Bronchial epithelial cell (primary cell): ENCODE measurements around the gene BPIFB4. TPM values are rescaled to one million over a fixed set of nuclear protein-coding genes. Genes with fewer than 3 reads are reported as not detected.

Experiments used
- DNase-seq: peaks from one replicate; pipeline ENCODE4 v3.0.0-alpha.2; 2010; ENCODE audit warnings: low read depth
- FAIRE-seq: peaks from 2 replicates; lab custom pipeline; 2011; peaks lifted over from hg19 to GRCh38; lab: Jason Lieb, UNC
- H3K27me3 ChIP-seq: 2 replicates; pipeline ENCODE4 v1.5.1; 2011; ENCODE audit warnings: low read length; ENCODE audit not compliant: control insufficient read depth, insufficient read depth
- H3K36me3 ChIP-seq: 2 replicates; pipeline ENCODE4 v1.5.1; 2011; ENCODE audit warnings: low read length; ENCODE audit not compliant: control insufficient read depth, insufficient read depth
- H3K4me3 ChIP-seq: 2 replicates; pipeline ENCODE4 v1.5.1; 2011; ENCODE audit warnings: mild to moderate bottlenecking, low read depth, low read length, control low read depth
- CTCF ChIP-seq: IDR thresholded peaks from 2 replicates; pipeline ENCODE4 v1.5.1; 2011; ENCODE audit warnings: mild to moderate bottlenecking, moderate library complexity, low read length, control low read depth, inconsistent platforms; ENCODE audit not compliant: insufficient read depth, severe bottlenecking
- total RNA-seq: library from RNA; depleted of rRNA; stranded (reverse); fragments of >200 nt; gene quantifications from 2 replicates; pipeline ENCODE4 v1.2.1, GENCODE V29; 2014

BPIFB4 gene
- total RNA-seq, 1 donor from 2014 or later, result not detected

DNA sequence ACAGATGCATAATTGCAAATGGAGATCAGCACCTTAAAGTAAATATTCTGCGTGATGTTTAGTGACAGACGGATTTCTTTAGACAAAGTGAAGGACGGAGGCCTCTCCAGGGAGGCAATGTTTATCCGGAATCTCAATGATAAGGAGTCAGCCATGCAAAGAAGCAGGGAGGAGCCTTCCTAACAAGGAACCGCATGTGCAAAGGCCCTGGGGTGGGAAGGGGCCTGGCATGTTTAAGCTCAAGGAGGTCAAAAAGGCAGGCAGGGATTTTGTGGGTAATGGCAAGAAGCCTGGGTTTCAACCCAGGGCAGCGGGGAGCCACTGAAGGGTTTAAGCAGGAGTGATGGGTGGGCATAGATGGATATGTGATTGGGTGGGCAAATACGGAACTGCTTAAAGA lies 25.1 kb upstream of the BPIFB4 start:
- FAIRE-seq, result no peak
- H3K27me3 ChIP-seq, result peaks cover 2% of the 10 kb centered on the region
- H3K36me3 ChIP-seq, result no peaks in the 10 kb centered on the region
- no peak for DNase-seq
- TF ChIP-seq CTCF, result no peak
- no peak overlapping the region for H3K4me3 ChIP-seq

GRCh38 chr20:33054791-33055190 lies 24.7 kb upstream of the BPIFB4 start:
- no peak for DNase-seq
- Histone ChIP-seq H3K36me3 (no peaks in the 10 kb centered on the region), H3K27me3 (peaks cover 2% of the 10 kb centered on the region), H3K4me3 (no peak overlapping the region)
- no peak for TF ChIP-seq CTCF
- FAIRE-seq, result no peak

- no peak for DNase-seq
- H3K27me3 ChIP-seq, result peaks cover 2% of the 10 kb centered on the region
- no peaks in the 10 kb centered on the region for H3K36me3 ChIP-seq
- FAIRE-seq, result no peak
- H3K4me3 ChIP-seq, result no peak overlapping the region
- TF ChIP-seq CTCF, result no peak
Observed at GRCh38 chr20:33059136-33059535, 20.3 kb upstream of the BPIFB4 start.

DNA sequence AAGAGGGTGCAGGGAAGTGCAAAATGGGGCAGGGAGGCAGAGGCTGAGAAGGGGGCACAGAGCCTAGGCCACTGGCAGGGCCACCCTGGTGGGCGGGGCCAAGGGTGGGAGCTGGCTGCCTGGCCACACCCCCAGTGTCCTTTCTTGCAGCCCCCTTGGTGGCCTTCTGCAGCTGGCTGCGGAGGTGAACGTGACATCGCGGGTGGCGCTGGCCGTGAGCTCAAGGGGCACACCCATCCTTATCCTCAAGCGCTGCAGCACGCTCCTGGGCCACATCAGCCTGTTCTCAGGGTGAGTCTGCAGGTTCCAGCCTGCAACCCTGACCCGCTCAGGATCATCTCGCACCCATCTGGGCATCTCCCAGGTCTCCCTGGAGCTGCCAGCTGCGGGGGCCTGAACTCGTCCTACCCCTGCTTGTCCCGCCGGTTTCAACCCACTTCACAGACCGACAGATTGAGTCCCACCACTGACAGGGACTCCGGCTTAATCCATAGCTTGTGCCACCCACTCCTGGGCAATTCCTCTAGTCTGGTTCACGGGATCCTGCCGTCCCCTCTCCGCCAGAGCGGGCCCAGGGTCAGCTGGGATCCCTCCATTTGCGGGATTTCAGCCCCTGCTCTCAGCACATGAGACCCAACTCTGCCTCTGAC lies 19.6 kb upstream of the BPIFB4 start:
- no peak for TF ChIP-seq CTCF
- Histone ChIP-seq H3K36me3 (no peaks in the 10 kb centered on the region), H3K4me3 (no peak overlapping the region), H3K27me3 (peaks cover 2% of the 10 kb centered on the region)
- no peak for DNase-seq
- no peak for FAIRE-seq

- Histone ChIP-seq H3K4me3 (no peak overlapping the region), H3K36me3 (no peaks in the 10 kb centered on the region), H3K27me3 (peaks cover 2% of the 10 kb centered on the region)
- no peak for TF ChIP-seq CTCF
- DNase-seq (no peak), FAIRE-seq (no peak)
Observed at GRCh38 chr20:33061658-33062028, 17.8 kb upstream of the BPIFB4 start.
